GM23248 (cell line): Measurements from ENCODE around the gene THSD4.

Source experiments
- EZH2 ChIP-seq: fragments of 200-600 bp; sonication (generic); IDR thresholded peaks from 2 replicates; pipeline ENCODE4 v1.6.1; 2018; ENCODE audit warnings: antibody characterized with exemption, mild to moderate bottlenecking; ENCODE audit not compliant: insufficient read depth, poor library complexity, severe bottlenecking
- EZH2phosphoT487 ChIP-seq: fragments of 200-600 bp; sonication (generic); IDR thresholded peaks from 2 replicates; pipeline ENCODE4 v1.6.1; 2018; ENCODE audit warnings: antibody characterized with exemption, moderate library complexity, mild to moderate bottlenecking, low read depth; ENCODE audit not compliant: insufficient read depth

DNA sequence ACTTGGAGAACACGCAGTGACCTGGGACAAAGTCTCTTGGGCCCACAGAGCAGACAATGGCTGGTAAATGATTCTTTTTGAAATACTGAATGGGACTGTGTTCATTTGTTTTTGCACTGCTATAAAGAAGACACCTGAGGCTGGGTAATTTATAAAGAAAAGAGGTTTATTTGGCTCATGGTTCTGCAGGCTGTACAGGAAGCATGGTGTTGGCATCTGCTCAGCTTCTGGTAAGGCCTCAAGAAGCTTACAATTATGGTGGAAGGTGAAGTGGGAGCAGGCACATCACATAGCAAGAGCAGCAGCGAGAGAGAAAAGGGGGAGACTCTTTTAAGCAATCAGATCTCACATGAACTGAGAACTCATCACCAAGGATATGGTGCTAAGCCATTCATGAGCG is 321.6 kb downstream of the THSD4 start:
- TF ChIP-seq EZH2phosphoT487: no peak
- no peak for TF ChIP-seq EZH2
